SK-N-SH treated with all-trans-retinoic acid at 6 μM for 48 hours (cell line): ENCODE results near the gene GYG1.
"Not testable (repeated sequence)": the region's sequence is repeated elsewhere in the genome, so short reads cannot be mapped to it uniquely, and the experiment has no call there.

Source experiments
- ATAC-seq: fragments of 200-7000 bp; cut with Tn5 transposase; 3 replicates; pipeline ENCODE4 v1.9.1; 2020; ENCODE audit warnings: mild to moderate bottlenecking, moderate library complexity
- ARNTL ChIP-seq: fragments of 450-650 bp; formaldehyde crosslinking; IDR thresholded peaks from 2 replicates; pipeline ENCODE4 v1.5.0; 2020; ENCODE audit warnings: low read depth, mild to moderate bottlenecking, moderate library complexity, borderline replicate concordance
- BACH2 ChIP-seq: fragments of 250-450 bp; sonication (Bioruptor Pico); IDR thresholded peaks from 2 replicates; pipeline ENCODE4 v1.9.0; 2021; ENCODE audit warnings: mild to moderate bottlenecking, borderline replicate concordance
- CREB5 ChIP-seq: fragments of 250-450 bp; sonication (Bioruptor Pico); IDR thresholded peaks from 2 replicates; pipeline ENCODE4 v1.5.1; 2020; ENCODE audit warnings: low read depth, mild to moderate bottlenecking, moderate library complexity
- CSDC2 ChIP-seq: fragments of 250-450 bp; sonication (Bioruptor Pico); IDR thresholded peaks from 2 replicates; pipeline ENCODE4 v1.5.0; 2020; ENCODE audit warnings: mild to moderate bottlenecking, moderate library complexity
- ESRRG ChIP-seq: fragments of 250-450 bp; sonication (Bioruptor Pico); IDR thresholded peaks from 2 replicates; pipeline ENCODE4 v1.6.1; 2021; ENCODE audit warnings: mild to moderate bottlenecking
- ISL1 ChIP-seq: fragments of 250-450 bp; sonication (Bioruptor Pico); IDR thresholded peaks from 2 replicates; pipeline ENCODE4 v2.1.2; 2022; ENCODE audit warnings: mild to moderate bottlenecking, moderate library complexity
- OSR1 ChIP-seq: fragments of 250-450 bp; sonication (Bioruptor Pico); IDR thresholded peaks from 2 replicates; pipeline ENCODE4 v1.8.0; 2022; ENCODE audit warnings: moderate library complexity, mild to moderate bottlenecking, inconsistent platforms
- PATZ1 ChIP-seq: fragments of 250-450 bp; sonication (Bioruptor Pico); IDR thresholded peaks from 2 replicates; pipeline ENCODE4 v1.8.0; 2020; ENCODE audit warnings: mild to moderate bottlenecking, moderate library complexity, borderline replicate concordance
- POU6F1 ChIP-seq: fragments of 250-450 bp; sonication (Bioruptor Pico); IDR thresholded peaks from 2 replicates; pipeline ENCODE4 v1.8.0; 2021; ENCODE audit warnings: low read depth, mild to moderate bottlenecking, moderate library complexity, borderline replicate concordance
- PPARA ChIP-seq: fragments of 250-450 bp; sonication (Bioruptor Pico); IDR thresholded peaks from 2 replicates; pipeline ENCODE4 v1.5.0; 2020; ENCODE audit warnings: mild to moderate bottlenecking, borderline replicate concordance
- RARB ChIP-seq: fragments of 250-450 bp; sonication (Bioruptor Pico); IDR thresholded peaks from 2 replicates; pipeline ENCODE4 v1.8.0; 2021; ENCODE audit warnings: mild to moderate bottlenecking, moderate library complexity
- SNAI2 ChIP-seq: fragments of 250-450 bp; sonication (Bioruptor Pico); IDR thresholded peaks from 2 replicates; pipeline ENCODE4 v1.5.0; 2020; ENCODE audit warnings: mild to moderate bottlenecking, moderate library complexity
- TCF4 ChIP-seq: fragments of 250-450 bp; sonication (Bioruptor Pico); IDR thresholded peaks from 2 replicates; pipeline ENCODE4 v1.8.0; 2021; ENCODE audit warnings: mild to moderate bottlenecking, moderate library complexity, borderline replicate concordance
- TSHZ2 ChIP-seq: fragments of 250-450 bp; sonication (Bioruptor Pico); IDR thresholded peaks from 2 replicates; pipeline ENCODE4 v1.5.0; 2020; ENCODE audit warnings: mild to moderate bottlenecking, moderate library complexity
- ZC3H10 ChIP-seq: fragments of 250-450 bp; sonication (Bioruptor Pico); IDR thresholded peaks from 2 replicates; pipeline ENCODE4 v1.5.1; 2021; ENCODE audit warnings: mild to moderate bottlenecking, moderate library complexity
- ZFP3 ChIP-seq: fragments of 250-450 bp; sonication (Bioruptor Pico); IDR thresholded peaks from 2 replicates; pipeline ENCODE4 v1.5.0; 2020; ENCODE audit warnings: mild to moderate bottlenecking, moderate library complexity
- ZFP30 ChIP-seq: fragments of 450-650 bp; formaldehyde crosslinking; IDR thresholded peaks from 2 replicates; pipeline ENCODE4 v1.5.0; 2022; ENCODE audit warnings: mild to moderate bottlenecking, moderate library complexity
- ZNF565 ChIP-seq: fragments of 450-650 bp; formaldehyde crosslinking; conservative IDR thresholded peaks from 2 replicates; pipeline ENCODE4 v1.5.0; 2020; ENCODE audit warnings: low read depth, mild to moderate bottlenecking, moderate library complexity
- ZNF70 ChIP-seq: fragments of 450-650 bp; formaldehyde crosslinking; IDR thresholded peaks from 2 replicates; pipeline ENCODE4 v1.5.0; 2020; ENCODE audit warnings: mild to moderate bottlenecking, moderate library complexity
- ZNF8 ChIP-seq: fragments of 450-650 bp; formaldehyde crosslinking; IDR thresholded peaks from 2 replicates; pipeline ENCODE4 v1.5.0; 2020; ENCODE audit warnings: mild to moderate bottlenecking, moderate library complexity

Gene GYG1

GRCh38 chr3:148975248-148975647, 16.1 kb upstream of the GYG1 start:
- no peak for ATAC-seq
- TF ChIP-seq ZNF8 (CRISPR knock-in tag): no peak
- TF ChIP-seq TSHZ2 (CRISPR knock-in tag): no peak
- no peak for TF ChIP-seq PATZ1 (CRISPR knock-in tag)
- TF ChIP-seq CREB5: no peak
- TF ChIP-seq ZFP3 (CRISPR knock-in tag): no peak
- no peak for TF ChIP-seq PPARA
- TF ChIP-seq ZFP30 (CRISPR knock-in tag): no peak

GRCh38 chr3:148975696-148976095, 15.6 kb upstream of the GYG1 start:
- TF ChIP-seq ZFP3 (CRISPR knock-in tag) (no peak), POU6F1 (no peak), ARNTL (CRISPR knock-in tag) (no peak), BACH2 (CRISPR knock-in tag) (no peak), ZFP30 (CRISPR knock-in tag) (no peak), ZNF565 (CRISPR knock-in tag) (no peak), PPARA (no peak), TCF4 (CRISPR knock-in tag) (no peak), ZNF70 (no peak), OSR1 (CRISPR knock-in tag) (no peak), ESRRG (CRISPR knock-in tag) (no peak), SNAI2 (no peak)
- no peak for ATAC-seq

GRCh38 chr3:148981273-148981672, 10.1 kb upstream of the GYG1 start:
- TF ChIP-seq TCF4 (CRISPR knock-in tag) (no peak), OSR1 (CRISPR knock-in tag) (no peak), ZNF8 (CRISPR knock-in tag) (no peak), ZNF565 (CRISPR knock-in tag) (no peak), SNAI2 (no peak), CSDC2 (CRISPR knock-in tag) (no peak), RARB (no peak), ZNF70 (no peak), BACH2 (CRISPR knock-in tag) (no peak), ZC3H10 (CRISPR knock-in tag) (no peak), ZFP30 (CRISPR knock-in tag) (no peak), TSHZ2 (CRISPR knock-in tag) (no peak), POU6F1 (no peak), PPARA (no peak), ISL1 (no peak)
- TF ChIP-seq, all 23 proteins: peak for 0
- no peak for ATAC-seq

GRCh38 chr3:148987551-148987950, 3.8 kb upstream of the GYG1 start:
- not testable (repeated sequence) for ATAC-seq
